BE2C (cell line): ENCODE data around the gene GNB2.
A peak's percentile ranks its signal among the peaks of the same experiment; 100 is the strongest.

Source experiments
- DNase-seq: peaks from one replicate; pipeline ENCODE4 v3.0.0-alpha.2; 2020
- H3K27me3 ChIP-seq: fragments of 250-450 bp; sonication (Bioruptor Pico); 2 replicates; pipeline ENCODE4 v1.5.1; 2020; ENCODE audit warnings: mild to moderate bottlenecking
- H3K36me3 ChIP-seq: fragments of 250-450 bp; sonication (Bioruptor Pico); 2 replicates; pipeline ENCODE4 v1.5.1; 2020; ENCODE audit warnings: mild to moderate bottlenecking
- H3K4me1 ChIP-seq: fragments of 250-450 bp; sonication (Bioruptor Pico); 2 replicates; pipeline ENCODE4 v1.5.1; 2020
- H3K4me3 ChIP-seq: 2 replicates; pipeline ENCODE4 v1.5.1; 2011; ENCODE audit warnings: low read depth, low read length
- H3K9me3 ChIP-seq: fragments of 250-450 bp; sonication (Bioruptor Pico); 2 replicates; pipeline ENCODE4 v1.5.1; 2020
- TF ChIP-seq, protein P1 (sequence below): IDR thresholded peaks from 2 replicates; pipeline ENCODE4 v1.5.1; 2012; ENCODE audit warnings: mild to moderate bottlenecking, low read depth, low read length

GNB2 gene

GRCh38 chr7:100679927-100680575 is 6.5 kb downstream of the GNB2 start:
- DNase-seq: no peak
- TF ChIP-seq, protein P1, sequence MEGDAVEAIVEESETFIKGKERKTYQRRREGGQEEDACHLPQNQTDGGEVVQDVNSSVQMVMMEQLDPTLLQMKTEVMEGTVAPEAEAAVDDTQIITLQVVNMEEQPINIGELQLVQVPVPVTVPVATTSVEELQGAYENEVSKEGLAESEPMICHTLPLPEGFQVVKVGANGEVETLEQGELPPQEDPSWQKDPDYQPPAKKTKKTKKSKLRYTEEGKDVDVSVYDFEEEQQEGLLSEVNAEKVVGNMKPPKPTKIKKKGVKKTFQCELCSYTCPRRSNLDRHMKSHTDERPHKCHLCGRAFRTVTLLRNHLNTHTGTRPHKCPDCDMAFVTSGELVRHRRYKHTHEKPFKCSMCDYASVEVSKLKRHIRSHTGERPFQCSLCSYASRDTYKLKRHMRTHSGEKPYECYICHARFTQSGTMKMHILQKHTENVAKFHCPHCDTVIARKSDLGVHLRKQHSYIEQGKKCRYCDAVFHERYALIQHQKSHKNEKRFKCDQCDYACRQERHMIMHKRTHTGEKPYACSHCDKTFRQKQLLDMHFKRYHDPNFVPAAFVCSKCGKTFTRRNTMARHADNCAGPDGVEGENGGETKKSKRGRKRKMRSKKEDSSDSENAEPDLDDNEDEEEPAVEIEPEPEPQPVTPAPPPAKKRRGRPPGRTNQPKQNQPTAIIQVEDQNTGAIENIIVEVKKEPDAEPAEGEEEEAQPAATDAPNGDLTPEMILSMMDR: no peak
- no peak overlapping the region for H3K4me3 ChIP-seq
- H3K9me3 ChIP-seq: no peaks in the 10 kb centered on the region
- H3K27me3 ChIP-seq: no peaks in the 10 kb centered on the region
- H3K36me3 ChIP-seq: peaks cover 76% of the 10 kb centered on the region
- H3K4me1 ChIP-seq: peaks cover 23% of the 10 kb centered on the region

GRCh38 chr7:100680576-100681271 is 7.2 kb downstream of the GNB2 start:
- peaks cover 82% of the 10 kb centered on the region for H3K36me3 ChIP-seq

GRCh38 chr7:100681491-100682227 is 8.1 kb downstream of the GNB2 start:
- DNase-seq: no peak
- H3K9me3 ChIP-seq: no peaks in the 10 kb centered on the region
- no peak overlapping the region for H3K4me3 ChIP-seq
- H3K27me3 ChIP-seq: no peaks in the 10 kb centered on the region
- peaks cover 88% of the 10 kb centered on the region for H3K36me3 ChIP-seq
- TF ChIP-seq, protein P1: no peak
- H3K4me1 ChIP-seq: peaks cover 24% of the 10 kb centered on the region

More at GRCh38 chr7:100680576-100681271, 7.2 kb downstream of the GNB2 start:
- TF ChIP-seq, protein P1: no peak
- H3K27me3 ChIP-seq: no peaks in the 10 kb centered on the region
- H3K4me1 ChIP-seq: peaks cover 23% of the 10 kb centered on the region
- no peaks in the 10 kb centered on the region for H3K9me3 ChIP-seq
- no peak for DNase-seq
- no peak overlapping the region for H3K4me3 ChIP-seq

GRCh38 chr7:100682228-100682741 is 8.7 kb downstream of the GNB2 start:
- Histone ChIP-seq H3K4me1 (peaks cover 29% of the 10 kb centered on the region), H3K4me3 (no peak overlapping the region), H3K36me3 (peaks cover 88% of the 10 kb centered on the region), H3K9me3 (no peaks in the 10 kb centered on the region), H3K27me3 (no peaks in the 10 kb centered on the region)
- no peak for DNase-seq
- TF ChIP-seq, protein P1: no peak

GRCh38 chr7:100682991-100683658 is 9.6 kb downstream of the GNB2 start:
- peaks cover 88% of the 10 kb centered on the region for H3K36me3 ChIP-seq
- H3K9me3 ChIP-seq: no peaks in the 10 kb centered on the region
- TF ChIP-seq, protein P1: no peak
- peak; percentile 25 for DNase-seq
- peaks cover 27% of the 10 kb centered on the region for H3K4me1 ChIP-seq
- no peak overlapping the region for H3K4me3 ChIP-seq
- H3K27me3 ChIP-seq: no peaks in the 10 kb centered on the region
